SH-SY5Y (cell line): Measurements from ENCODE around the gene NPM3.

Experiments
- GATA2 ChIP-seq: IDR thresholded peaks from 2 replicates; pipeline ENCODE4 v1.6.1; 2011; ENCODE audit warnings: mild to moderate bottlenecking, low read depth, low read length
- GATA3 ChIP-seq: IDR thresholded peaks from 2 replicates; pipeline ENCODE4 v1.6.1; 2011; ENCODE audit warnings: low read depth, mild to moderate bottlenecking, low read length, moderate library complexity

Gene NPM3

DNA sequence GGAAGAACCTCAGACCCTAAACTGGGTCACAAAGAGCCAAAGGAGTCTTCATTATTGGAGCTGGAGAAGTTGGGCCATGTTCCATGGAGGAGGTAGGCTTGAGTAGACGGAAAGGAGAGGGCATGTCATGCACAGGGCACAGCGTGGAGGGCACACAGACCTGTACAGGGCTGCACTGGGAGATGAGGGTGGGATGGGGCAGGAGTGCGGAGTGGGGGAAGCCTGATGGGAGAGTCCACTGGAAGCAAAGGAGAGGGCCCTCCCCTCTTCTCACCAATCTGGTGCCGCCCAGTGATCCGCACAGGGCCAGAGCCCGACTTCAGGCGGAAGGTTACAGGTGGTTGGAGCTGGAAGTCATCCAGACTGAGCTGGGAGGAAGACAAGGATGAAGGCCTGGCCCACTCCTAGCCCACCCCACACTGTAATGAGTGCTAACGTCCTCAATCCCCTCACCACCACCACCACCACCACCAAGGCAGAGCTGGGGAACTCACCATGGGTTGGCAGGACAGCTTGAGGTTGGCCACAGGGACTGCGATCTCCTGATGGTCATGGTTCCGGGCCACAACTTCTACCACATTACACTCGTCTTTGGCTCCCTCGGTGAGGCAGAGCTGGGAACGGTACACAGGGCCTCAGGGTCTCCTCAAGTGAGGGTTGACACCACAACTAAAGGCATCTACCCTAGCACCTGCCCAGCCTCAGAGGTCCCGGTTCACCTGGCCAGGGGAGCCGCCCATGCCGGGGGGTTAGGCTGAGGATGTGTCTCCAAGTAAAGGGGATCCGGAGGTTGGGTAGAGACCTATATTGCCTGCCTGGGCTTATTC, 1.0 kb downstream of the NPM3 start:
- TF ChIP-seq GATA3: no peak
- no peak for TF ChIP-seq GATA2

DNA sequence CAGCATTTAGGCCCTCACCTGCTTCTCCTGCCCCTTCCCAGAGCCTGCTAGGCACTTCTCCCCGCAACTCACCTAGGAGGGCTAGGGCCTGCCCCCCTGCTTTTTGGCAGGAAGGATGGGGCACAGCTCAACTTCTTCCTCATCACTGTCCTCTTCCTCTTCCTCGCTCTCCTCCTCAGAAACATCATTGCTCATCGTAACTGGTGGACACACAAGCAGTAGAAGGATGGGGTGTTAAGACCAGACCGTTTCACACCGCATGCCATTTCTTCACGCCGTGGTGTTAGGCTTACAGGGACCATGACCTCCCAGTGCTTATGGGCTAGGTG, 1.6 kb downstream of the NPM3 start:
- TF ChIP-seq GATA2 (no peak), GATA3 (no peak)

DNA sequence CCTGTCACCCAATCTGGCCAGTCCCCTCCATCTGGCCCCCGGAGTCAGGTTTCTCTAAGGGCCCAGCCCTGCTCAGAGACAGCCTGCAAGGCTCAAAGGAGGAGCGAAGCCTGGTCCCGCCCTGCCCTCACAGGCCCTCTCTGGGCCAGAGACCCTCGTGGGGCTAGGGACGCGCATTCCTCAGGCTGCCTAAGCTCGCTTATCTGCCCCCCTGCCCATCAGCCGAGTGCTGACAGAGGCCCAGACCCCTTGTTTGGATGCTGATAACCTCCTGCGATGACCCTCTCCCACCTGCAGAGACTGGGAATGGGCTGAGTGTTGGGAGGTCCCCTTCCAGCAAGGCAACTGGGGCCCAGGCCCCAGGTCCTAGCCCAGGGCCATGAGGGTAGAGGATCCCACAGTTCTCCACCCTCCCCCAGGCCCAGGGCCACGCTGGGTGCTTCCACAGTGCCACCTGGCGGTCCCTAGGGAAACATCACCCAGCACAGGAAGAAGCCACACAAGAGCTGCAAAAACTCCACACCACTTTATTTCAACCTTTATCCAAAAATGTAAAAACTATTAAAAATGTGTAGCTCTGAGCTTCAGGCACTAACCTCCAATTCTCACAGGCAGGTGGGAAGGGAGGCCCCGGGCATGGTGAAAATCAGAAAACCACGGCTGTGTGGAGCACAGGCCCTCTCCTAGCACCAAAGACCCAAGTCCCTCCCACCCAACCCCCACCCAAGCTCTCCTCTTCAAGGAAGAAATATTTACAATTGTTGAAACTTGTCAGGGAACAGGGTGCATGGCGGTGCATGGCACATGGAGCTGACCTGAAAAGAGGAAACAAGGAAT, 2.2 kb downstream of the NPM3 start:
- TF ChIP-seq GATA3: no peak
- TF ChIP-seq GATA2: no peak

DNA sequence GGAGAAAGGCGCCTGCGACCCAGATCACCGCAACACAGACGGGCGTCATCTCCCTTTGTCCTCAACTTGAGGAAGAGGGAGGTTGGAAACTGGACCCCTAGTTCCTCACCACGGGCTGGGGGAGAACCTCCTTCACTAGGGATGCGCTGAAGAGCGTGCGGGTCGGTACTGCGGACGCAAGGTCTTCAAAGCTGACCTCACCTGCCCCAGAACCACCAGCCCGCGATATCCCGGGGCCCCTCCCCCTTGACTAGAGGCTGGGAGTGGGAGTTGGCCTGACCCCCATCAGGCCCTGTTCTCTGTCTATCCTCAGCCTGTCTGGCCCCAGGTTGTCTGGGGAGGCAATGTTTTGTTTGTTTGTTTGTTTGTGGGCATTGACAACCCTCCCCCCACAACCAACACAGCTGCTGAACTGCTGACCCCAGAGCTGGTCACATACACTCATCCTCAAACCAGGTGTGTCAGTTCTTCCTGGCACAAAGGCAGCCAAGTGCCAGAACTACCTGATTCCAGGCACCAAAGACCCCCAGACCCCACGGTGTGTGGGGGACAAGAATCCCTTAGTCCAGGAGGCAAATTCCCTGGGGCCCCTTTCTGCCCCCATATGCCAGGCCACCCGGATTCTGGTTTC, 2.9 kb downstream of the NPM3 start:
- TF ChIP-seq GATA2 (no peak), GATA3 (no peak)

DNA sequence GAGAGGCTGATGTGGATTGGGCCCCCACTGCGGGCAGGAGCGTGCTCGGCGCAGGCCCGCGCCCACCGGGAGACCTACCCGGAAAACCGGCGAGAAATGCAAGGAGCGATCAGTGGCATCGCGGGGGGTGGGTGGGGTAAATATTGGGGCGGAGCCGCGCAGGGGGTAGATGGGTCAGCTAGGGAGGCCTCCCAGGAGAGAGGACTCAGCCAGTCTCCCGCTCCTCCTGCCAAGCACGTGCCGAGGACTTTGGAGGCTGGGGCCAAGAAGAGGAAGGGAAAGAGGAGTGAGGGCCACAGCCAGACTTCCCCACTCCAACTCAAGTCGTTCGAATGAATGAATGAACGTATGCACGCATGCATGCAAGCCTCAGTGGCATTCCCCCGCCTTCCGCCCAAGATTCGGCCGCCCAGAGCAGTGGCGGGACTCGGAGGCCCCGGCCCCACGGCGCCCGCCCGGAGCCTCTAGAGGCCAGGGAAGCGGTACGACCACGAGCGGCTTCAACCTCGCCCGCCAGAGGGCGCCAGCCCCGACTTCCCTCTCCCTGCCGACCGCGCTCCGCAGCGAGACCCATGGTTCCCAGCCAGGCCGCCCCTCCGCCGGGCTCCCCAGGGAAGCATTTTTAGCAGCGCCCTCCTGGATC, 3.6 kb downstream of the NPM3 start:
- no peak for TF ChIP-seq GATA3
- TF ChIP-seq GATA2: no peak

DNA sequence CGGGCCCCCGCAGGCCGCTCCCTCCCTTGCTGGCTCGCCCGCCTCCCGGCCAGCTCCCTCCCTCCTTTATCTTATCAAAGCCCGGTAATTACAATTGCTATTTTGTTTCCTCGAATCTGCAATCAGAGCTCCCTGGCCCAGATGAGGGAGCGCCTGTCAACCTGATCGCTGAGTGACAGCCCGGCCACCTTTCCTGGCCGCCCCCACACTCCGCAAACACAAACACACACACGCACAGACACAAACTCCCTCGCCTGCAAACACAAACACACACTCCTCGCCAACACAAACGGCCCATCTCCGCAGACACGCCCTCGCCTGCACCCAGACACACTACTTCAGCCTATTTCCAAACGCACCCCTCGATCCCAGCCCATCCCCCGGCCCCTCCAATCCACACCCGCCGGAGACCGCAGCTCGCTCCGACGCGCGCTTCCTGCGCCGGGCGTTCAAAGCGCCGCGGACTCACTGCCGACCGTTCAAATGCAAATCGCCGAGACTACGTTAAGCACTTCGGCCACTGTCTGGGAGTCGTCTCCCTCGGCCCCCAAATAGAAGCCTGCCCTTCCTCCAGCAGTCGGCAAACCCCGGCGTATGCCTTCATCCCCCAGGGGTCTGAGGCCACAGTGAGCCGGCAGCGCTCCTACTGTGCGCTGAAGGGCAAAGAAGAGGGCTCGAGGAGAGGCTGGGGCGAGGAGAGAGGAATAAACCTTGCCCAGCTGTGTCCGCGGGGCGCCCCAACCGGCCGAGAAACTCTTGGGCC, 4.3 kb downstream of the NPM3 start:
- TF ChIP-seq GATA2 (no peak), GATA3 (no peak)

DNA sequence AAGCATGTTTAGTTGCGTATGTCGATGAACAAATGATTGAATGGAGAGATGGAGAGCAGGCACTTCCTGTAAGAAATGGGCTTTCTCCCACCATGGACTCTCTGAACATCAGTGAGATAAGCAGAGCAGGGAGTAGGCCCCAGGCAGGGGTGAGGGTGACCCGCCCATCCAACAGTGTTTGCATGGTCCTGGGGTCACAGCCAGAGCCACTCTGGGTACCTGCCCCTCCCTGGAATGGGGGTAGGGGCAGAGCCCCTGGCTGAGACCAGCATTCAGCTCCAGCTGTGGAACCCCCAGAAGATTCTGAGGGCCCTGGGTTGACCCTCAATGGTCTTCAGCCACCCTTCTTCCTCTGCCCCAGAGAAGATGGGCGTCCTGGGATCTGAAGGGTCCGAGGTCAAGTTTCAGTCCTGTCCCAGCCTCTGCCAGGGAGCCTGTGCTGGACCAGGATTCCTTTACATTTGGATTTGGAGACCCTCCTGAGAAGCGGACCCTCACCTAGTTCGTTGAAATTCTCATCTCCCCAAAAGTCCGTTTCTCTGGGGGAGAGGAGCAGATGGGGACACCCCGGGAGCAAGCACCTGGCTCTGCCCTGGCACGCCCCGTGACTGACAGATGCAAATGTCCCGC, 5.0 kb downstream of the NPM3 start:
- TF ChIP-seq GATA2 (no peak), GATA3 (no peak)

DNA sequence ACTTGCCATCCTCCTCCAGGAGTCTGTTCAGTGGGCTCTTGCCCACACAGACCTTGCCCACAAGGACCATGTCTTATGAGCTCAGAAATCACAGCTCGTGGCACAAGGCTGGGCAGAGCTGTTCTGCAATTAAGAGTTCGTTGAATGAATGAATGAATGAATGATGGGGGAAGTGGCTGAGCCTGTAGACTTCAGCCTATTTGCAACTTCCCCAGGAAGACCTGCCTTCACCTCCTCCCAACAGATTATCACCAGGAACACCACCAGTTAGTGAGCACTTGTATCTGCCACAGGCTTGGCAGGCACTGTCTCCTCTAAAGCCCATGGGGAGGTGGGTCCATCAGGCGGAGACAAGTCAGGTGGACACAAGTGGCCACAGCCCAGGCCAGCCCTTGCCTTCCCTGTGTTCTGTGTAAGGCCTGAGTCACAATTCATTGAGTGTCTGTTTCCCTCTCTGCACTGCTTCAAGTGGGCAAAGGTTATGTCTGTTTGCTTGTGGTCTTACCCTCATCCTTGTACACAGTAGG, 5.6 kb downstream of the NPM3 start:
- TF ChIP-seq GATA2 (no peak), GATA3 (no peak)

DNA sequence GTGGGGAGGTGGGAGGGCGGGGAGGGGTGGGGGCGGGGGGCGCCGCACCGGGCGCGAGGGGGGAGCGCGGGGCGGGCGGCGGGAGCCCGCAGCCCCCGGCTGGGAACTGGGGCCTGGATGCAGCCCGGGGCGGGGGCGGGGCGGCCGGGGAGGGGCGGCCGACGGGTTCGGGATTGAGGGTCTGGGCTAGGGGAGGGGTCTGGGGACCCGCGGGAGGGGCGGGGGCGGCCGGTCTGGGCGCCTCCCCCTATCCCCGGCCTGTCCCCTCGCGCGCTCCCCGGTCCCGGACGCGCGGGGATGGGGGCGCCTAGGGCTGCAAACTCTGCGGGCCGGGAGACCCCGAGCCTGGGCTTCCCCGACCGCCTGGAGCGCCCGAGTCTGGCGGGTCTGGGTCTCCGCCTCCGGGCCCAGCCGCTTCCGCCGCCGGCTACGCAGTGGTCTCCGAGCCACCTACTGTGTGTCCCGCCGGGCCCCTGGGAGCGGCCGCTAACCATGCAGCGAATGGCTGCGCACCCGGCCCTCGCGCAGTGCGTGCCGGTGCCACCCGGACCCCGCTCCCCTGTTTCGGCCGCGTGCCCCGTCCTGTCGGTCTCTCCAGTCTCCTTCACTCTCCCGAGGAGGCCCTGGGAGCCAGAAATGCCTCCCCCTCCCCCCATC, 7.0 kb downstream of the NPM3 start:
- TF ChIP-seq GATA3 (no peak), GATA2 (no peak)

DNA sequence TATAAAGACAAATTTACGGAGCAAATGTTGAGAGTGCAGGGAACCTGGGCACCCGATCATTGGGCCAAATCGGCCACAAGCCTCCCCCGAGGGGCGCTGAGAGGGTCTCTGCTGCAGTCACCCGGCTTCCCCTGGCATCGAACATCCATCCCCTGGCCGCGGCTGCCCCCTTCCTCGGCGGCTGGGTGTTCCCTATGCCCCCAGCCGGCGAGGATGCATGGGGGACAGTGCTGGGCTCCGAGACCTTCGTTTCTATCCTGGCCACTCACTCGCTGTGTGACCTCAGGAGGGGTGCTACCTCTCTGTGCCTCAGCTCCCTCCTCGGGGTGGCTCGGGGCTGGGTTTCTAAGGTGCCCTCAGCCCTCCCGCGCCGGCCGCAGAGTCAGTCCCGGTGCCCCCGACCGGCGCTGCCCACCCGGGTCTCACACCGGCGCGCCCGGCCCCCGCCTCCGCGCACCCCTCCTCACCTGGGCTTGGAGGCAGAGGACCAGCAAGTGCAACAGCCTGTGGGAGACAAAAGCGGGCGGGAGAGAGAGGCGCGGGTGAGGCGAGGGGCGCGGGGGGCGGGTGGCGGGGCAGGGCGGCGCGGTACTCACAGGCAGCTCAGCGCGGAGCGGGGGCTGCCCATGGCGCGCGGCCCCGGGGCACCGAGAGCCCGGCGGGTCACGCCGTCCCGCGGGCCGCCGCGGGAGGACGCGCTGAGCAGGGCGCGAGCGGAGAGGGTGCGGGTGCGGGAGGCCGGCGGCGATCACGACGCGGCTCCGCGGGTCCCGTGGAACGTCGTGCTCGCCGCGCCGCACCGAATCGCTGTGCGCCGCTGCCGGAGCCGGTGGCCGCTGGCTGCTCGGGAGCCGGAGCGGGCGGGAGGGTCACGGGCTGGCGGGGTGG, 7.7 kb downstream of the NPM3 start, which contains the start of gene FGF8:
Gene FGF8 (minus strand): TSS at position 842 of the 888 bp plus-strand sequence. CDS start 214 bp downstream, at position 628.
- no peak for TF ChIP-seq GATA2
- TF ChIP-seq GATA3: no peak

DNA sequence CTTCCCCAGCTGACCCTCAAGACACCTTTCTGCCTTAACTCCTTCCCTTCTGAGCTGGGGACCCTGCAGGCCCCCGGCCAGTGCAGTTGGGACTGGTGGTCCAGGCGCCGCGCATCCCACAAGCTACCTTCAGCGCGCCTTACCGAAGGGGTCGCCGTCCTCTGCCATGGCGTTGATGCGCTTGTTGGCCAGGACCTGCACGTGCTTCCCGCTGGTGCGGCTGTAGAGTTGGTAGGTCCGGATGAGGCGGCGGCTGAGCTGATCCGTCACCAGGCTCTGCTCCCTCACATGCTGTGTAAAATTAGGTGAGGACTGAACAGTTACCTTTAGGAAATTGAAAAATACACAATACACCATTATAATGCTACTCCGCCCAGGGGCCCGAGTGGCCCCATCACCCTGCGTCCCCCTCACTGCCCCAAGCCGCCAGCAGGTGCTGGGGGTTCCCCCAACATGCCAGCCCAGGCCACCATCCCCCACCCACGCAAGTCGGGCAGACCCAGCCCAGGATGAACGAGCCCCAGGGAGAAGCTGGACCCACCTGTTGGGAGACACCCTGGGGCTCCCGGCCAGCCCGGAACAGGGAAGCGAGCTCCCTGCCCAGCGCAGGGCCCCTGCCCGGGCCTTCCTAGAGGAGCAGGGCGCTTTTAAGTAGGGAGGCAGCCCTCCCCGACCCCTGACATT, 8.5 kb downstream of the NPM3 start:
- TF ChIP-seq GATA2 (no peak), GATA3 (no peak)
